HG02885 (cell line): ENCODE measurements around the gene REM2.

Experiments
- ATAC-seq: cut with Tn5 transposase; IDR thresholded peaks from one replicate; pipeline ENCODE4 v1.9.1; 2021; ENCODE audit warnings: mild to moderate bottlenecking; ENCODE audit not compliant: unreplicated experiment, poor library complexity

REM2 gene

DNA sequence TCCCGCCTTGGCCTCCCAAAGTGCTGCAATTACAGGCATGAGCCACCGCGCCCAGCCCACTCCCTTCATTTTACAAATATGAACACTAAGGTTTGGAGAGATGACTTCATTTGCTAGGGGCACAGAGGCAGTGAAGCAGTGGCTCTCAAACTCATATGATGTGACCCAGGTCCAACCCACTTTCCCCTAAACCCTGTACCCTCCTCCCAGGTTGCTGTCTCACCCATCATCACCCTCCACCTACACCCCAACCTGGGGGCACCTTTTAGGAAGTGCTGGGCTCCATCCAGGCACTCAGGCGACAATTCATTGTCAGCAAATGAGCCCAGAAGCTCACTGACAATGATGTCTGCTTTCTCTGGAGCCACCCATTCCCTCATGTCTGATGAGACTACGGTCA lies 40.7 kb downstream of the REM2 start:
- ATAC-seq = no peak

DNA sequence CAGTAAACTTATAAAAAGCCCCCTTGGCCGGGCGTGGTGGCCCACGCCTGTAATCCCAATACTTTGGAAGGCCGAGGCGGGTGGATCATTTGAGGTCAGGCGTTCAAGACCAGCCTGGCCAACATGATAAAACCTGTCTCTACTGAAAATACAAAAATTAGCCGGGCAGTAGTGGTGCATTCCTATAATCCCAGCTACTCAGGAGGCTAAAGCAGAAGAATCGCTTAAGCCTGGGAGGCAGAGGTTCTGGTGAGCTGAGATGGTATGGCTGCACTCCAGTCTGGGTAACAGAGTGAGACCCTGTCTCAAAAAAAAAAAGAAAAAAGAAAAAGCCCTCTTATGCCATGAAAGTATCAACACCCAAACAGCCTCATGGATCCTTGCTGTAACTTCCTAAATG lies 42.5 kb downstream of the REM2 start:
- ATAC-seq = no peak

DNA sequence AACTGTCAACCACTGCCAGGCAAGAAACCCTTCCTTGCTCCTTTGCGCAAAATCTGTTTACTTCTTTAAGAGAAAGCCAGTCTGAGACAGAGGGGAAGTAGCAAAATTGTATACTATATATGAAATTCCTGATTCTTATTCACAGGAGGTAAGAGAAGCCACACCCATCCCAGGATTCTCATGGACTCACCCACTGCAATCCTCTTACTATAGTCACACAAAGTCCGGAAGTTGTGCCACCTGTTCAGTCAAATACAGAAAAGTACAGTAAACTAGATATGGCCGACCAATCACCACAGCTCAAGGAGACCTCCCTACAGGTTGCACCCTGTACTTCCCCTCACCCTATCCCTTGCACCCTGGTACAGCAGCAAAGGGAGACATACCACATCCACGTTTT lies 43.3 kb downstream of the REM2 start:
- no peak for ATAC-seq

DNA sequence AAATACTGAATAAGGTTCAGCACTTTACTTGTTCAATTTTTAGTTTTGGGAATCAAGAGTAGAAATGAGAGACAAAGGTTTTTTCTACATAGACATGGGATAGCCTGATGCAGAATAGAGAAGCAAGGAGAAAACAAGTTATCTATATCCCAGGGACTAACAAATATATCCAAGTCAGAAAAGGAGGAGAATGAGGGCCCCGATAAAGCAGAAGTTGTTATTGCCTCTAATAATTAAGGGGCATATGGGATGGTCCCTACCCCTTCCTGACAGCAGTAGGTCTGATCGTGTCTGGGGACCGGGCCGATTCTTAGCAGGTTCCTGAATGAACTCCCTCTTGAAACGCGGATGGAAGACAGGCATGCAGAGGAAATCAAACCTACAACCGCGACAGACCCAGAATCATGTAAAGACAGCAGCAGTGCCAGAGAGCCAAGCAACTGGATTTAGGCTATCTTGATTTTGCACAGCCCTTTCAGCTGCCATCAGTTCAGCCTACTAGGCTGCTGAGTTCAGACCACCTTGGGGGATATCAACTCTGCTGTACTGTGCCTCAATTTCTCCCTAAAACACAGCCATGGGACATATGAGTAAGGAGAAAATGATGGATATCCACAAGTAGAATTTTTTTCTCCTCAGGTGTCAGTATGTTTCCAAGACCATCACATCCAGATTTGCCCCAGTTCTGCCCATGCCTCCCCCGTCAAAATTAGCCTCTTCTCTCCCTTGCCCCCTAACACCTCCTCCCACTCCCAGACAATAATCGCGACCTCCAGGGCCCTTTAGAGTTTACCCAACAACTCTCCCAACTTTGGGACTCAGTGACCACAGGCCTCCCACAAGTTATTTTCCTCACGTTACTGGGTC lies 45.4 kb downstream of the REM2 start:
- no peak for ATAC-seq

GRCh38 chr14:22929104-22929960 lies 46.3 kb downstream of the REM2 start, which contains the start of gene PRMT5:
PRMT5 (minus strand) TSS chr14:22929376; CDS start chr14:22929361, 15 bp downstream.
- peak; percentile 92 for ATAC-seq

- no peak for ATAC-seq
Observed at GRCh38 chr14:22929961-22930364, 46.9 kb downstream of the REM2 start.

GRCh38 chr14:22932146-22932545 lies 49.1 kb downstream of the REM2 start:
- no peak for ATAC-seq

- ATAC-seq = no peak
Observed at GRCh38 chr14:22935156-22935555, 52.1 kb downstream of the REM2 start.
